ENCODE data around the gene PPP6R2.

The PPP6R2 gene

GRCh38 chr22:50488006-50488677, 145.0 kb downstream of the PPP6R2 start:
- Histone ChIP-seq H3K4me3 (no peak overlapping the region), H3K27ac (no peak overlapping the region)
- TF ChIP-seq CTCF (IDR thresholded peaks at IDR 0.05) = no peak
- no peak for DNase-seq (ENCODE audit: low spot score)

- TF ChIP-seq CTCF (IDR thresholded peaks at IDR 0.05) = no peak
- no peak overlapping the region for H3K4me3 ChIP-seq
- H3K27ac ChIP-seq = no peak overlapping the region
- no peak for DNase-seq (ENCODE audit: low spot score)
These were observed 145.8 kb downstream of the PPP6R2 start for GRCh38 chr22:50488886-50489285.

- DNase-seq (ENCODE audit: low spot score) = no peak
- Histone ChIP-seq H3K4me3 (no peak overlapping the region), H3K27ac (no peak overlapping the region)
- TF ChIP-seq CTCF (IDR thresholded peaks at IDR 0.05) = no peak
These were observed 146.5 kb downstream of the PPP6R2 start for GRCh38 chr22:50489363-50490243.

- Histone ChIP-seq H3K27ac (no peak overlapping the region), H3K4me3 (no peak overlapping the region)
- no peak for DNase-seq (ENCODE audit: low spot score)
- no peak for TF ChIP-seq CTCF (IDR thresholded peaks at IDR 0.05)
These were observed 147.6 kb downstream of the PPP6R2 start for GRCh38 chr22:50490531-50491308.

All from coronary artery (tissue), 2 donors.